GM19328 (cell line): ENCODE results near the gene PTCHD1.

Experiments used
- ATAC-seq: cut with Tn5 transposase; IDR thresholded peaks from one replicate; pipeline ENCODE4 v1.9.1; 2021; ENCODE audit warnings: mild to moderate bottlenecking, moderate library complexity; ENCODE audit not compliant: unreplicated experiment

PTCHD1 gene

GRCh38 chrX:23334848-23335599, at the start of gene PTCHD1:
Gene PTCHD1, plus strand, starts transcription at chrX:23334849. Its CDS starts 27 bp downstream, at chrX:23334876.
- no peak for ATAC-seq

- no peak for ATAC-seq
Observed at GRCh38 chrX:23286731-23287130, 47.9 kb upstream of the PTCHD1 start.

GRCh38 chrX:23287191-23287725, 47.4 kb upstream of the PTCHD1 start:
- ATAC-seq, result no peak

GRCh38 chrX:23292354-23292987, 42.2 kb upstream of the PTCHD1 start:
- no peak for ATAC-seq

- no peak for ATAC-seq
Observed at GRCh38 chrX:23292988-23293651, 41.5 kb upstream of the PTCHD1 start.

GRCh38 chrX:23304881-23305280, 29.8 kb upstream of the PTCHD1 start:
- no peak for ATAC-seq

- ATAC-seq, result no peak
Observed at GRCh38 chrX:23311731-23312130, 22.9 kb upstream of the PTCHD1 start.

GRCh38 chrX:23312136-23312535, 22.5 kb upstream of the PTCHD1 start:
- ATAC-seq, result no peak

GRCh38 chrX:23317799-23318724, 16.6 kb upstream of the PTCHD1 start:
- no peak for ATAC-seq

- no peak for ATAC-seq
Observed at GRCh38 chrX:23327104-23327503, 7.5 kb upstream of the PTCHD1 start.

- no peak for ATAC-seq
Observed at GRCh38 chrX:23331701-23332100, 2.9 kb upstream of the PTCHD1 start.

- no peak for ATAC-seq
Observed at GRCh38 chrX:23332101-23332887, 2.4 kb upstream of the PTCHD1 start.

- ATAC-seq, result no peak
Observed at GRCh38 chrX:23332888-23333821, 1.5 kb upstream of the PTCHD1 start.

GRCh38 chrX:23333842-23334520, 668 bp upstream of the PTCHD1 start:
- no peak for ATAC-seq

- ATAC-seq, result no peak
Observed at GRCh38 chrX:23334521-23334847, 165 bp upstream of the PTCHD1 start.

GRCh38 chrX:23338334-23338733, 3.7 kb downstream of the PTCHD1 start:
- ATAC-seq, result no peak

GRCh38 chrX:23341452-23341851, 6.8 kb downstream of the PTCHD1 start:
- no peak for ATAC-seq

- no peak for ATAC-seq
Observed at GRCh38 chrX:23344238-23344903, 9.7 kb downstream of the PTCHD1 start.
